ENCODE data around the gene AUTS2.
A peak's percentile ranks its signal among the peaks of the same experiment; 100 is the strongest.

Gene AUTS2

GRCh38 chr7:70015353-70015752 is 417.1 kb downstream of the AUTS2 start:
- H3K27me3 Mint-ChIP-seq, result no peaks in the 10 kb centered on the region
- DNase-seq (no peak), ATAC-seq (replicated peaks) (no peak)
- no peak overlapping the region for H3K27ac Mint-ChIP-seq
- H3K9me3 Mint-ChIP-seq, result no peaks in the 10 kb centered on the region
- H3K4me3 Mint-ChIP-seq, result no peak overlapping the region
- peaks cover 0 to 2% of the 10 kb centered on the region in 2 donors for H3K36me3 Mint-ChIP-seq
- peaks cover 29 to 42% of the 10 kb centered on the region in 2 donors for H3K4me1 Mint-ChIP-seq

DNA sequence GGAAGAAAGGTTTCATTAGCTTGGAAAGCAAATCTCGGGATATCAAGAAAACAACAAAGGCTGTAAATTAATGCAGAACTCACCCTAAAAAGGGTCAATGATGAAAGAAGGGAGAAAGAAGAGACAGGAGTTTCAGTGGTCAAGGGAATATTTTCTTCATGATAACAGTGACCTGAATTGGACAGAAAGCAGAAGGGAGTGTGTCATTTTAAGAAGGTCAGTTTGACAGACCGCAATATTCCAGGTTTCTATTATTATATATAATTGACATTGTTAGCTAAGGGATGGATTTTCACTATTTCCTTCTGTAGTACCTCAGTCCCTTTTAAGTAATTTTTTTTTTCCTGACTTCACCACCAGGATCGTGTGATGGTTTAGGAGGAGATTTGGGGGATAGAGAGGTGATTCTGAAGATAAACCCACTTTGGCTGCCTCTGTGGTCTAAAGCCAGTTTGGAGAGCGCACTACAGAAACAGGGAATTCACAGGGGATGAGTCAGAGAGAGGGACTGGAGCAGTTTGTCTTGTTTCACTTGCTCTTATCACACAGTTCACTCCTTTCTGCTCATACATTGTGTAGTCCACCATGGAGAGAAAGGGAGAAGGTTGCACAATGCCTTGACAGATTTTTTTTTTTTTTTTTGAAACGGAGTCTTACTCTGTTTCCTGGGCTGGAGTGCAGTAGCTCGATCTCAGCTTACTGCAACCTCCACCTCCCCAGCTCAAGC is 417.9 kb downstream of the AUTS2 start:
- ATAC-seq (replicated peaks) (no peak), DNase-seq (no peak)
- Mint-ChIP-seq H3K4me3 (no peak overlapping the region), H3K4me1 (peaks cover 23 to 33% of the 10 kb centered on the region in 2 donors), H3K27me3 (no peaks in the 10 kb centered on the region), H3K9me3 (no peaks in the 10 kb centered on the region), H3K27ac (peak overlapping the region; percentile 22), H3K36me3 (peaks cover 0 to 2% of the 10 kb centered on the region in 2 donors)

DNA sequence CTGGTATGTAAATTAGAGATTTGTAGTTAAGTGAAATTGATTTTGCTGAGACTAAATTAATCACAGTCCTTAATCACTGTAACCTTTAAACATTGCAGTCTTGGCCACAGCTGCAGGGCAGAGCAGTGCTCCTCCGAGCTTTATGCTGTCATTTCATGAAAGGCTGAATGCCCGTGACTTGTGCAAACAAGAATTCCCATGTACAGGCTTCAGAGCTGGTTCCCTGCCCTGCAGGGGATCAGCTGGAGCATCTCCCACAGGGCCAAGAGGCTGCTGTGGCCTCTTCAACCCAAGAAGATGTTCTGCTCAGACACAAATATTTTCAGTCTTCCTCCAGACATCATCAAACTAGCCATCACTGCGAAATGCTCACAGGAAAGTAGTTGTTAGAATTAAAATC is 419.1 kb downstream of the AUTS2 start:
- peaks cover 17 to 30% of the 10 kb centered on the region in 2 donors for H3K4me1 Mint-ChIP-seq
- DNase-seq, result no peak
- H3K27ac Mint-ChIP-seq, result no peak overlapping the region
- peaks cover 0 to 2% of the 10 kb centered on the region in 2 donors for H3K36me3 Mint-ChIP-seq
- H3K9me3 Mint-ChIP-seq, result no peaks in the 10 kb centered on the region
- H3K27me3 Mint-ChIP-seq, result no peaks in the 10 kb centered on the region
- no peak for ATAC-seq (replicated peaks)
- H3K4me3 Mint-ChIP-seq, result no peak overlapping the region

GRCh38 chr7:70018700-70019099 is 420.4 kb downstream of the AUTS2 start:
- Mint-ChIP-seq H3K4me1 (peaks cover 11 to 27% of the 10 kb centered on the region in 2 donors), H3K27me3 (no peaks in the 10 kb centered on the region)

GRCh38 chr7:70027867-70028266 is 429.6 kb downstream of the AUTS2 start:
- Mint-ChIP-seq H3K9me3 (peaks cover 0 to 2% of the 10 kb centered on the region in 2 donors), H3K27me3 (no peaks in the 10 kb centered on the region)

More at GRCh38 chr7:70018700-70019099, 420.4 kb downstream of the AUTS2 start:
- no peak for ATAC-seq (replicated peaks)
- Mint-ChIP-seq H3K36me3 (no peaks in the 10 kb centered on the region), H3K27ac (no peak overlapping the region), H3K9me3 (no peaks in the 10 kb centered on the region), H3K4me3 (no peak overlapping the region)
- no peak for DNase-seq

GRCh38 chr7:70028620-70029019 is 430.3 kb downstream of the AUTS2 start:
- Mint-ChIP-seq H3K4me3 (no peak overlapping the region), H3K36me3 (no peaks in the 10 kb centered on the region), H3K9me3 (peaks cover 0 to 5% of the 10 kb centered on the region in 2 donors), H3K27me3 (no peaks in the 10 kb centered on the region), H3K27ac (no peak overlapping the region), H3K4me1 (peaks cover 21 to 39% of the 10 kb centered on the region in 2 donors)
- DNase-seq (no peak), ATAC-seq (replicated peaks) (peak; percentile 63 to 74)

More at GRCh38 chr7:70027867-70028266, 429.6 kb downstream of the AUTS2 start:
- no peak for DNase-seq
- Mint-ChIP-seq H3K4me3 (no peak overlapping the region), H3K27ac (no peak overlapping the region), H3K4me1 (peaks cover 17 to 32% of the 10 kb centered on the region in 2 donors), H3K36me3 (no peaks in the 10 kb centered on the region)
- ATAC-seq (replicated peaks), result peak in 1 of 2 donors; percentile 45

DNA sequence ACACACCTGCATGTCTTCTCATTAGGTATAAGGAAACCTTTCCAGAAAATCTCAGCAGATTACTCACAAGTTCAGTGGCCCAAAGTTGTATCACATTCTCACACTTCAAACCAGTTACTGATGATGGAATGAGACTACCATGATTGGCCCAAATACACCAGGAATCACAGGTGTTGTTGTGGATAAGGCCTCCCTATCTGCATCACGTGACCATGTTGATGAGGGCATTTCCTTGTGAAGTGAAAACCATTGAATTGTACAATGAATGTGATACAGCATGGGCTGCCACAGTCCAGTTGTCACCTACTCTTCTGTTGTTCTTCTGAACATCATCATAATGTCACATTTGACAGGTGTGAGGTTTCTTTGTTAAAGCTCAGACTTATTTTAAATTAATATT is 431.7 kb downstream of the AUTS2 start:
- no peaks in the 10 kb centered on the region for H3K36me3 Mint-ChIP-seq
- H3K4me1 Mint-ChIP-seq, result peaks cover 20 to 41% of the 10 kb centered on the region in 2 donors
- no peak overlapping the region for H3K27ac Mint-ChIP-seq
- ATAC-seq (replicated peaks) (no peak), DNase-seq (no peak)
- H3K4me3 Mint-ChIP-seq, result no peak overlapping the region
- peaks cover 0 to 5% of the 10 kb centered on the region in 2 donors for H3K9me3 Mint-ChIP-seq
- H3K27me3 Mint-ChIP-seq, result no peaks in the 10 kb centered on the region

DNA sequence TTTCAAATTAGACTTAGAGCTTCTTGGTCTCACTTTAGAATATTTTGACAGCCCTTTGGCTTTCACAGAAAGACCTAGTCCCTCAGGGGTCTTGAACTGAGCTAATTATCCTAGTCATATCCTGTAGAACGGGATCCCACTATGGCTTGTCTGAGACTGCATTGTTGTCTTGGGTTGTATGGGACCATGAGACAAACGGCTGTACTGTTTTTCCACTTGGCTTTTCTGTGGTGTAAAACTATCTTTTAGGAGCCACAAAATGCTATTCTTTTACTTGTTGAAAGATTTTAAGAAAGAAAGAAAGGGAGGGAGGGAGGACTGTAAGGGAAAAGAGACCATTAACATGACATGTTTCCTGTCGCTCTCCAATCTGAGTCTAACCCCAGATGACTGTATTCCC is 432.5 kb downstream of the AUTS2 start:
- no peaks in the 10 kb centered on the region for H3K27me3 Mint-ChIP-seq
- ATAC-seq (replicated peaks) (no peak), DNase-seq (no peak)
- no peaks in the 10 kb centered on the region for H3K36me3 Mint-ChIP-seq
- H3K9me3 Mint-ChIP-seq, result peaks cover 0 to 5% of the 10 kb centered on the region in 2 donors
- no peak overlapping the region for H3K27ac Mint-ChIP-seq
- no peak overlapping the region for H3K4me3 Mint-ChIP-seq
- H3K4me1 Mint-ChIP-seq, result peaks cover 20 to 49% of the 10 kb centered on the region in 2 donors

- Mint-ChIP-seq H3K27me3 (no peaks in the 10 kb centered on the region), H3K36me3 (no peaks in the 10 kb centered on the region)
- ATAC-seq (replicated peaks), result no peak
Observed at GRCh38 chr7:70031245-70031644, 433.0 kb downstream of the AUTS2 start.

DNA sequence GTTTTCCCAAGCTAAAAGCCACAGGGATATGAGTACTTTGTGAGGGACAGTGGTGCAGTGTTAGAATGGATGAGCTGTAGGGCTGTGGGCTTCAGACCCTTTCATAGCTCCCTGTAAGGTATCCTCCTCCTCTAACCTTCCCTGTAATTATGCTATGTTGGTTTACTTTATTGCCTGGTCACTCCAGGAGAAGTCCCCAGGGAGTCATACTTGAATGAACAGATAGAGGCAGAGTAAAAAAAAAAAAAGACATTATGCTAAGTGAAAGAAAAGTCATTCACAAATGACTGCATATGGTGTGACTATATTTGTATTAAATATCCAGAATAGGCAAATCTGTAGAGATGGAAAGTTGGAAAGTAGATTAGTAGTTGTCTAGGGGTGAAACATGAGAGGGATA is 434.4 kb downstream of the AUTS2 start:
- no peak for ATAC-seq (replicated peaks)
- no peak overlapping the region for H3K27ac Mint-ChIP-seq
- no peaks in the 10 kb centered on the region for H3K36me3 Mint-ChIP-seq

More at GRCh38 chr7:70031245-70031644, 433.0 kb downstream of the AUTS2 start:
- Mint-ChIP-seq H3K27ac (no peak overlapping the region), H3K9me3 (peaks cover 0 to 5% of the 10 kb centered on the region in 2 donors), H3K4me3 (no peak overlapping the region), H3K4me1 (peaks cover 18 to 49% of the 10 kb centered on the region in 2 donors)
- DNase-seq, result no peak

GRCh38 chr7:70033226-70033625 is 435.0 kb downstream of the AUTS2 start:
- peaks cover 0 to 5% of the 10 kb centered on the region in 2 donors for H3K9me3 Mint-ChIP-seq
- no peak for DNase-seq
- no peaks in the 10 kb centered on the region for H3K27me3 Mint-ChIP-seq
- no peak overlapping the region for H3K4me3 Mint-ChIP-seq
- no peaks in the 10 kb centered on the region for H3K36me3 Mint-ChIP-seq
- peaks cover 12 to 44% of the 10 kb centered on the region in 2 donors for H3K4me1 Mint-ChIP-seq
- ATAC-seq (replicated peaks), result peak in 1 of 2 donors; percentile 33
- no peak overlapping the region for H3K27ac Mint-ChIP-seq

More for the DNA sequence above, 434.4 kb downstream of the AUTS2 start:
- H3K9me3 Mint-ChIP-seq, result peaks cover 0 to 5% of the 10 kb centered on the region in 2 donors
- peaks cover 14 to 49% of the 10 kb centered on the region in 2 donors for H3K4me1 Mint-ChIP-seq
- no peak overlapping the region for H3K4me3 Mint-ChIP-seq
- H3K27me3 Mint-ChIP-seq, result no peaks in the 10 kb centered on the region
- no peak for DNase-seq

DNA sequence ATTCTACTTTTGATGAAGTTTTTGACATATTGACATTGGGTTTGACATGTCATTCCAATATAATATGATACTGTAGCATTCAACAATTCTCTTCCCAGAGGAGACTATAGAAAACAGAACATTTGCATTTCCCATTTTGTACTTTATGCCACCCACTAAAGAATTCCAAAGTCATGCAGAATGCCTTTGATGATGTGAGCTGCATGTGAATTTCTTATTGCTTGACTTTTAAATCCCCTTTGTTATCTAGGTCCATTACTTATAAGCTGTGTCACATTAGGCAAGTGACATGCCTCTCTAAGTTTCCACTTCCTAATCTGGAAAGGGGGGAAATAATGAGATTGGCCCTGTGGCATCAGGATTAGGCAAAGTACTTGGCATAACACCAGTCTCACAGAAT is 436.7 kb downstream of the AUTS2 start:
- H3K9me3 Mint-ChIP-seq, result peaks cover 0 to 5% of the 10 kb centered on the region in 2 donors
- peaks cover 8 to 36% of the 10 kb centered on the region in 2 donors for H3K4me1 Mint-ChIP-seq
- H3K27ac Mint-ChIP-seq, result no peak overlapping the region
- H3K4me3 Mint-ChIP-seq, result no peak overlapping the region
- ATAC-seq (replicated peaks), result no peak
- H3K36me3 Mint-ChIP-seq, result no peaks in the 10 kb centered on the region
- H3K27me3 Mint-ChIP-seq, result no peaks in the 10 kb centered on the region
- DNase-seq, result no peak

DNA sequence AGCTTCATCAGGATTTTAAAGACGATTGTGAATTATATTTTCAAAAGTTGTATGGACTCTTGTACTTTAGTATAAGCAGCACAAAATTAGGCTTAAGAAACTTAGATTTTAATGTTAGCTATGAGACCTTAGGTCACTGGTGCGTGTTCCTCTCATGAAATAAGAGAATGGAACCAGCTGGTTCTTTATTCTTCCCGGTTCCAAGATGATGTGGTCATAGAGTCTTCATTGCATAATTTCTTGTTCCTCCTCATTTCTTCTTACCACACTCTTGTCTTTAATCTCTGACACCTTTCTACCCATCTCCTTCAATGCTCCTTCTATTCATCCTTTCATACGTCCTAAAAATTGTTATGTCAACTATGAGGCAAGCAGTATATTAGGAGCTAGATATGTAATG is 437.2 kb downstream of the AUTS2 start:
- DNase-seq (no peak), ATAC-seq (replicated peaks) (no peak)
- Mint-ChIP-seq H3K9me3 (peaks cover 0 to 5% of the 10 kb centered on the region in 2 donors), H3K27ac (no peak overlapping the region), H3K36me3 (no peaks in the 10 kb centered on the region), H3K4me1 (peaks cover 8 to 36% of the 10 kb centered on the region in 2 donors), H3K4me3 (no peak overlapping the region), H3K27me3 (no peaks in the 10 kb centered on the region)

DNA sequence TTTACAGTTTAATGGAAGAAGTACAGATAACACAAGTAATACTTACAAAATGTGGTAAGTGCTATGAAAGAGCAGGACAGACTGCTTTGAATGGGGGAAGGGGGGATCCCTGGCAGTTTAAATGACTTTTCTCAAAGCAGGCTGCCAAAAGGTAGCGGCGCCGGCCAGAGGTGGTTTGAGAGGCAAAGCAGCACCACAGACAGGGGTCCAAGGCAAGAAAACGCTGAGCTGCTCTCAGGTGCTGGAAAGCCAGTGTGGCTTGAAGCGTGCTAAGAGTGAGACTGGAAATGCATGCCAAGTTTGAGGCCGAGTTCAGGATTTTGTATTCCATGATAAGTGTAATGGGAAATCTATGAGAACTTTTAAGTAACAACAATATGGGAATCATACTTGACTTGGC is 437.7 kb downstream of the AUTS2 start:
- H3K4me3 Mint-ChIP-seq, result no peak overlapping the region
- H3K9me3 Mint-ChIP-seq, result peaks cover 0 to 5% of the 10 kb centered on the region in 2 donors
- no peak for ATAC-seq (replicated peaks)
- no peak overlapping the region for H3K27ac Mint-ChIP-seq
- no peaks in the 10 kb centered on the region for H3K36me3 Mint-ChIP-seq
- no peak for DNase-seq
- no peaks in the 10 kb centered on the region for H3K27me3 Mint-ChIP-seq
- H3K4me1 Mint-ChIP-seq, result peaks cover 8 to 36% of the 10 kb centered on the region in 2 donors

DNA sequence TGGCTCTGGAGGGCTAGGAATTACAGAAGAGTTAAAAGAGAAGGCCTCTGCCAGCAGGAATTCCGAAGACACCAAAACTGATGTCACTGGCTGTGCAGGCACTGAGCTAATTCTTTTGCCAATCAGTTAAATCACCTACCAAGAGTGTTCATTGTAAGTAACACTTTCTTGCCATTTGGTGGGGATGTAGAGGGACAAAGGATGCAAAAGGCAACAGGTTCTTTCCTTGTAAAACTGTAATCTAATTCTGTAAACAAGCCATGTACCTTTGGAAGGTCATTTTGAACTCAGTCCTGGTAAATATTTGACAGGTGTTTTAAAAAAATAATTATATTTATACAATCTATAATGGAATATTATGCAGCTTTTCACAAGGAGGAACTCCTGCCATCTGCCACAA is 438.4 kb downstream of the AUTS2 start:
- Mint-ChIP-seq H3K4me1 (peaks cover 8 to 36% of the 10 kb centered on the region in 2 donors), H3K27ac (no peak overlapping the region), H3K36me3 (no peaks in the 10 kb centered on the region), H3K4me3 (no peak overlapping the region), H3K9me3 (peaks cover 0 to 5% of the 10 kb centered on the region in 2 donors), H3K27me3 (no peaks in the 10 kb centered on the region)
- ATAC-seq (replicated peaks) (no peak), DNase-seq (no peak)
